Measurements from ENCODE around the gene IMPDH2. TPM values are rescaled to one million over a fixed set of nuclear protein-coding genes. Genes with fewer than 3 reads are reported as not detected.

The IMPDH2 gene
- total RNA-seq, 1 experiment from 2014 or later, result 184 TPM

DNA sequence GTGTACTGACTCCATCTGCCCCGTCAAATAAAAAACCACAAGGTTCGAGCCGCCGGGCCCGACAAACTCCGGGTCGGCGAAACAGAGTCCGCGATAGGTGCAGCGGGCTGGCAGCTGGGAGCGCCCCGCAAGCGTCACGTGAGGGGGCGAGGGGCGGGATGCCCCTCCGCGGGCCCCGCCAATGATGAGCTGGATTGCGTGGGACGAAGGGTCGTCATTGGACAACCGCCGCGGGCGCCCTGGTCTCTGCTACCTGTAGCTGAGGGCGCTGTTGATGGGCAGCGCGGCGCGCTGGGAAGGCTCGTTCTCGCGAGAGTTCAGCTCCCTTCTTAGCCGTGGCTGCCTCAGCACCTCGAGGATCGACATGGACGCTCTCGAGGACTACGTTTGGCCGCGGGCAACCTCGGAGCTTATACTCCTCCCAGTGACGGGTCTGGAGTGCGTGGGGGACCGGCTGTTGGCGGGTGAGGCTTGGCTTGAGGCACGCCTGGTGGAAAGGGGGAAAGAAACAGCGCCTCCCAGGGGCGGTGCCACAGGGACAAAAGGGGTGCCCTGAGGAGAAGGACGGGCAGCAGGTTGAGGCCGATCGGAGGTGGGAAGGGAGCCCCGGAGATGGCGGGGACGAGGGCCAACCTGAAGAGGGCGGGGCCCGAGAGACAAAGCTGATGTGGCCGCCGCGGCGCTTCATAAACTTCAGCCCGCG, 22.0 kb downstream of the IMPDH2 start, which contains the start of gene WDR6:
Gene WDR6, plus strand, starts transcription at position 324 of the 703 bp plus-strand sequence. Its CDS starts 41 bp downstream, at position 365.
- intact Hi-C loops (cut with micrococcal nuclease; ENCODE audit: unreplicated experiment), result no loop called here
- TF ChIP-seq, protein P1, sequence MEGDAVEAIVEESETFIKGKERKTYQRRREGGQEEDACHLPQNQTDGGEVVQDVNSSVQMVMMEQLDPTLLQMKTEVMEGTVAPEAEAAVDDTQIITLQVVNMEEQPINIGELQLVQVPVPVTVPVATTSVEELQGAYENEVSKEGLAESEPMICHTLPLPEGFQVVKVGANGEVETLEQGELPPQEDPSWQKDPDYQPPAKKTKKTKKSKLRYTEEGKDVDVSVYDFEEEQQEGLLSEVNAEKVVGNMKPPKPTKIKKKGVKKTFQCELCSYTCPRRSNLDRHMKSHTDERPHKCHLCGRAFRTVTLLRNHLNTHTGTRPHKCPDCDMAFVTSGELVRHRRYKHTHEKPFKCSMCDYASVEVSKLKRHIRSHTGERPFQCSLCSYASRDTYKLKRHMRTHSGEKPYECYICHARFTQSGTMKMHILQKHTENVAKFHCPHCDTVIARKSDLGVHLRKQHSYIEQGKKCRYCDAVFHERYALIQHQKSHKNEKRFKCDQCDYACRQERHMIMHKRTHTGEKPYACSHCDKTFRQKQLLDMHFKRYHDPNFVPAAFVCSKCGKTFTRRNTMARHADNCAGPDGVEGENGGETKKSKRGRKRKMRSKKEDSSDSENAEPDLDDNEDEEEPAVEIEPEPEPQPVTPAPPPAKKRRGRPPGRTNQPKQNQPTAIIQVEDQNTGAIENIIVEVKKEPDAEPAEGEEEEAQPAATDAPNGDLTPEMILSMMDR (IDR thresholded peaks at IDR 0.05; ENCODE audit: unreplicated experiment), result no peak

DNA sequence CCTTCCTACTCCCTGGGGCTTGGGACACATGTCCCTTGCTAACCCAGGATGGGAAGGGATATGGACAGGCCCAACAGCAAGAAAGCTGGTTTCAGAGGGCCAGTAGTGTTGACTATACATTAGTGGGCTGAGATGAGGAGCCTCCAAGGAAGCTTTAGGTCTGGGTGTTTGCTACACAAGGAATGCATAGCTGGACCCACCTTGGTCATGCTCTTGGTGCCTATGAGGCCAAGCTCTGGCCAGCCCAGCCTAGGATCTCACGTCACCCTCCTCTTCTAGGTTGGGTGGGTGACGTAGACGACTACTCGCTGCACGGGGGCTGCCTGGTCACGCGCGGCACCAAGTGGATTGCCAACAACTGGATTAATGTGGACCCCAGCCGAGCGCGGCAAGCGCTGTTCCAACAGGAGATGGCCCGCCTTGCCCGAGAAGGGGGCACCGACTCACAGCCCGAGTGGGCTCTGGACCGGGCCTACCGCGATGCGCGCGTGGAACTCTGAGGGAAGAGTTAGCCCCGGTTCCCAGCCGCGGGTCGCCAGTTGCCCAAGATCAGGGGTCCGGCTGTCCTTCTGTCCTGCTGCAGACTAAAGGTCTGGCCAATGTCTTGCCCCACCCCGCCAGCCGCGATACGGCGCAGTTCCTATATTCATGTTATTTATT, 22.7 kb downstream of the IMPDH2 start:
- TF ChIP-seq, protein P1 (IDR thresholded peaks at IDR 0.05; ENCODE audit: unreplicated experiment), result no peak
- H3K36me3 Mint-ChIP-seq (ENCODE audit: insufficient read depth, unreplicated experiment), result peaks cover 65% of the 10 kb centered on the region
- no TSS peak for BruUV-seq (replicated peaks)
- peak overlapping the region; percentile 88 for H3K27ac Mint-ChIP-seq (ENCODE audit: unreplicated experiment)
- H3K4me3 Mint-ChIP-seq (ENCODE audit: low read depth, unreplicated experiment), result peak overlapping the region; percentile 84
- CTCF ChIA-PET, result interaction anchor here (0.8 to 1.8 kb wide), 8 partner anchors 11 to 87 kb away, joined by 3 to 20 read pairs (median 4); partner anchors contain the start of genes IMPDH2, NDUFAF3, P4HTM and QRICH1
- DNase-seq, result no peak
- intact Hi-C loops (cut with micrococcal nuclease; ENCODE audit: unreplicated experiment), result no loop called here
- H3K27me3 Mint-ChIP-seq (ENCODE audit: unreplicated experiment), result no peaks in the 10 kb centered on the region
- H3K9me3 Mint-ChIP-seq (ENCODE audit: low read depth, unreplicated experiment), result no peaks in the 10 kb centered on the region
- H3K4me1 Mint-ChIP-seq (ENCODE audit: low read depth, unreplicated experiment), result peaks cover 16% of the 10 kb centered on the region

More for the DNA sequence above, 22.0 kb downstream of the IMPDH2 start, which contains the start of gene WDR6:
- peak; percentile 97 for DNase-seq
- Mint-ChIP-seq H3K4me1 (ENCODE audit: low read depth, unreplicated experiment) (peaks cover 16% of the 10 kb centered on the region), H3K9me3 (ENCODE audit: low read depth, unreplicated experiment) (no peaks in the 10 kb centered on the region), H3K4me3 (ENCODE audit: low read depth, unreplicated experiment) (peak within 1 kb of the TSS; percentile 84), H3K36me3 (ENCODE audit: insufficient read depth, unreplicated experiment) (peaks cover 70% of the 10 kb centered on the region), H3K27ac (ENCODE audit: unreplicated experiment) (peak within 1 kb of the TSS; percentile 88), H3K27me3 (ENCODE audit: unreplicated experiment) (no peaks in the 10 kb centered on the region)
- CTCF ChIA-PET, result interaction anchor here (0.6 to 1.8 kb wide), 10 partner anchors 10 to 1124 kb away, joined by 3 to 20 read pairs (median 4); partner anchors contain the start of genes IMPDH2, NDUFAF3, P4HTM and QRICH1
- TSS peak; percentile 55 for BruUV-seq (replicated peaks)

DNA sequence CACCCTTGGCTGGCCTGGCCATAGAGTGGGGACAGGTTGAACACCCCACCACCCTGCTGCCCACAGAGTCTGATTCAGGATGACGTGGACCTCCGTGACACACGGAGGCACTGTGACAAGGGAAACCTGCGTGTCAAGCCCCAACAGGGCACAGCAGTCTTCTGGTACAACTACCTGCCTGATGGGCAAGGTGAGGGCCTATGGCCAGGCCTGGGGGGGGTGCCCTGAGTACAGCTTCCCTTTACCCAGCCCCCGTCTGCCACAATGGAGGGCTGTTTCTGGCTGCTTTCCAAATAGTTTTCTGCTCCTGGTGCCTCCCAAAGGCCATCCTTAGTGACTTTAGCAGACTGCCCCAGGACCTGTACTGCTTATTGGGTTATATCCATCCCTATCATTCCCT, 23.2 kb downstream of the IMPDH2 start:
- TF ChIP-seq, protein P1 (IDR thresholded peaks at IDR 0.05; ENCODE audit: unreplicated experiment), result no peak
- Mint-ChIP-seq H3K4me1 (ENCODE audit: low read depth, unreplicated experiment) (peaks cover 16% of the 10 kb centered on the region), H3K27ac (ENCODE audit: unreplicated experiment) (peak overlapping the region; percentile 88), H3K4me3 (ENCODE audit: low read depth, unreplicated experiment) (no peak overlapping the region), H3K36me3 (ENCODE audit: insufficient read depth, unreplicated experiment) (peaks cover 60% of the 10 kb centered on the region), H3K9me3 (ENCODE audit: low read depth, unreplicated experiment) (no peaks in the 10 kb centered on the region), H3K27me3 (ENCODE audit: unreplicated experiment) (no peaks in the 10 kb centered on the region)
- CTCF ChIA-PET, result no interaction called here
- no peak for DNase-seq
- BruUV-seq (replicated peaks), result no TSS peak
- intact Hi-C loops (cut with micrococcal nuclease; ENCODE audit: unreplicated experiment), result no loop called here

DNA sequence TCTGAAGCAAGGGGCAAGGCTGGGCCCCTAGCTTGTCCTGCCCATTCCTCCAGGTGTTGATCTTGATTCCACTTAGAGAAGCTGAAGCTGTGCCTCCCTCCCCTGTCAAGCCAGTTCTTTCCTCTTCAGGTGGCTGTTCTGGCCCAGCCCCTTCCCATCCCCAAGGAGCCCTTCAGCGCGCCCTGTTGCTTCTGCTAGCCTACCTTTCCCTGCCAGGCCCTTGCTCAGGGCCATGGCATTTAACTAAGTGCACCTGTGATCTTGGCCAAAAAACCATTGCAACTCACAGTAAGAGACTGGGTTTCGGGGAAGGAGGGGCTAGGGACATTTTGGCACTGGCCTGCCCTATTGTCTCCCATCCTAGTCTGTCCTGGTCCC, 23.9 kb downstream of the IMPDH2 start:
- DNase-seq, result no peak
- Mint-ChIP-seq H3K27ac (ENCODE audit: unreplicated experiment) (no peak overlapping the region), H3K4me1 (ENCODE audit: low read depth, unreplicated experiment) (peaks cover 16% of the 10 kb centered on the region), H3K36me3 (ENCODE audit: insufficient read depth, unreplicated experiment) (peaks cover 53% of the 10 kb centered on the region), H3K4me3 (ENCODE audit: low read depth, unreplicated experiment) (no peak overlapping the region), H3K27me3 (ENCODE audit: unreplicated experiment) (no peaks in the 10 kb centered on the region), H3K9me3 (ENCODE audit: low read depth, unreplicated experiment) (no peaks in the 10 kb centered on the region)
- intact Hi-C loops (cut with micrococcal nuclease; ENCODE audit: unreplicated experiment), result no loop called here
- no TSS peak for BruUV-seq (replicated peaks)
- CTCF ChIA-PET, result no interaction called here
- TF ChIP-seq, protein P1 (IDR thresholded peaks at IDR 0.05; ENCODE audit: unreplicated experiment), result no peak

Measured in Calu3 (cell line).